ENCODE results near the gene RAB8B. TPM values are rescaled to one million over a fixed set of nuclear protein-coding genes. Genes with fewer than 3 reads are reported as not detected.

Gene RAB8B
- total RNA-seq, 1 experiment from 2014 or later, result 27.2 TPM

- Histone ChIP-seq H3K36me3 (replicated peaks; ENCODE audit: control insufficient read depth, insufficient read depth, low read length) (peaks cover 1% of the 10 kb centered on the region), H3K4me3 (ENCODE audit: insufficient read depth, low read depth, low read length) (no peak overlapping the region), H3K27me3 (ENCODE audit: control insufficient read depth, insufficient read depth, low read length) (no peaks in the 10 kb centered on the region)
- no peak for DNase-seq
These were observed 61.0 kb downstream of the RAB8B start for GRCh38 chr15:63250312-63250965.

- Histone ChIP-seq H3K36me3 (replicated peaks; ENCODE audit: control insufficient read depth, insufficient read depth, low read length) (no peaks in the 10 kb centered on the region; the same call in 1 of the 2 replicates), H3K27me3 (ENCODE audit: control insufficient read depth, insufficient read depth, low read length) (no peaks in the 10 kb centered on the region), H3K4me3 (ENCODE audit: insufficient read depth, low read depth, low read length) (no peak overlapping the region)
- DNase-seq, result no peak
These were observed 62.3 kb downstream of the RAB8B start for GRCh38 chr15:63251701-63252100.

- Histone ChIP-seq H3K27me3 (ENCODE audit: control insufficient read depth, insufficient read depth, low read length) (no peaks in the 10 kb centered on the region), H3K36me3 (replicated peaks; ENCODE audit: control insufficient read depth, insufficient read depth, low read length) (no peaks in the 10 kb centered on the region; the same call in 1 of the 2 replicates), H3K4me3 (ENCODE audit: insufficient read depth, low read depth, low read length) (no peak overlapping the region)
- DNase-seq, result no peak
These were observed 62.9 kb downstream of the RAB8B start for GRCh38 chr15:63252292-63252691.

GRCh38 chr15:63254991-63255390 lies 65.6 kb downstream of the RAB8B start:
- no peaks in the 10 kb centered on the region for H3K27me3 ChIP-seq (ENCODE audit: control insufficient read depth, insufficient read depth, low read length)
- H3K36me3 ChIP-seq (replicated peaks; ENCODE audit: control insufficient read depth, insufficient read depth, low read length), result no peaks in the 10 kb centered on the region; the same call in 1 of the 2 replicates
- DNase-seq, result no peak
- no peak overlapping the region for H3K4me3 ChIP-seq (ENCODE audit: insufficient read depth, low read depth, low read length)

GRCh38 chr15:63255489-63255990 lies 66.1 kb downstream of the RAB8B start:
- peak; percentile 53 for DNase-seq
- Histone ChIP-seq H3K27me3 (ENCODE audit: control insufficient read depth, insufficient read depth, low read length) (no peaks in the 10 kb centered on the region), H3K4me3 (ENCODE audit: insufficient read depth, low read depth, low read length) (no peak overlapping the region), H3K36me3 (replicated peaks; ENCODE audit: control insufficient read depth, insufficient read depth, low read length) (no peaks in the 10 kb centered on the region; the same call in 1 of the 2 replicates)

GRCh38 chr15:63256433-63257274 lies 67.2 kb downstream of the RAB8B start:
- H3K4me3 ChIP-seq (ENCODE audit: insufficient read depth, low read depth, low read length), result no peak overlapping the region
- no peaks in the 10 kb centered on the region for H3K27me3 ChIP-seq (ENCODE audit: control insufficient read depth, insufficient read depth, low read length)
- no peaks in the 10 kb centered on the region; the same call in 1 of the 2 replicates for H3K36me3 ChIP-seq (replicated peaks; ENCODE audit: control insufficient read depth, insufficient read depth, low read length)
- peak; percentile 61 for DNase-seq

- H3K36me3 ChIP-seq (replicated peaks; ENCODE audit: control insufficient read depth, insufficient read depth, low read length), result no peaks in the 10 kb centered on the region
- no peak for DNase-seq
- H3K4me3 ChIP-seq (ENCODE audit: insufficient read depth, low read depth, low read length), result no peak overlapping the region
- no peaks in the 10 kb centered on the region for H3K27me3 ChIP-seq (ENCODE audit: control insufficient read depth, insufficient read depth, low read length)
These were observed 69.3 kb downstream of the RAB8B start for GRCh38 chr15:63258658-63259057.

- H3K36me3 ChIP-seq (replicated peaks; ENCODE audit: control insufficient read depth, insufficient read depth, low read length), result no peaks in the 10 kb centered on the region
- no peak overlapping the region for H3K4me3 ChIP-seq (ENCODE audit: insufficient read depth, low read depth, low read length)
- no peak for DNase-seq
- no peaks in the 10 kb centered on the region for H3K27me3 ChIP-seq (ENCODE audit: control insufficient read depth, insufficient read depth, low read length)
These were observed 71.4 kb downstream of the RAB8B start for GRCh38 chr15:63260791-63261190.

- Histone ChIP-seq H3K36me3 (replicated peaks; ENCODE audit: control insufficient read depth, insufficient read depth, low read length) (no peaks in the 10 kb centered on the region), H3K4me3 (ENCODE audit: insufficient read depth, low read depth, low read length) (no peak overlapping the region), H3K27me3 (ENCODE audit: control insufficient read depth, insufficient read depth, low read length) (no peaks in the 10 kb centered on the region)
- no peak for DNase-seq
These were observed 71.9 kb downstream of the RAB8B start for GRCh38 chr15:63261311-63261710.

GRCh38 chr15:63263519-63263918 lies 74.1 kb downstream of the RAB8B start:
- peak; percentile 10 for DNase-seq
- Histone ChIP-seq H3K4me3 (ENCODE audit: insufficient read depth, low read depth, low read length) (no peak overlapping the region), H3K27me3 (ENCODE audit: control insufficient read depth, insufficient read depth, low read length) (no peaks in the 10 kb centered on the region), H3K36me3 (replicated peaks; ENCODE audit: control insufficient read depth, insufficient read depth, low read length) (no peaks in the 10 kb centered on the region)

- H3K27me3 ChIP-seq (ENCODE audit: control insufficient read depth, insufficient read depth, low read length), result no peaks in the 10 kb centered on the region
- no peak overlapping the region for H3K4me3 ChIP-seq (ENCODE audit: insufficient read depth, low read depth, low read length)
- no peak for DNase-seq
- H3K36me3 ChIP-seq (replicated peaks; ENCODE audit: control insufficient read depth, insufficient read depth, low read length), result no peaks in the 10 kb centered on the region
These were observed 75.4 kb downstream of the RAB8B start for GRCh38 chr15:63264688-63265293.

GRCh38 chr15:63274427-63274826 lies 85.0 kb downstream of the RAB8B start:
- no peaks in the 10 kb centered on the region for H3K36me3 ChIP-seq (replicated peaks; ENCODE audit: control insufficient read depth, insufficient read depth, low read length)
- H3K27me3 ChIP-seq (ENCODE audit: control insufficient read depth, insufficient read depth, low read length), result peaks cover 13% of the 10 kb centered on the region
- peak; percentile 63 for DNase-seq
- H3K4me3 ChIP-seq (ENCODE audit: insufficient read depth, low read depth, low read length), result no peak overlapping the region

GRCh38 chr15:63276342-63277037 lies 87.1 kb downstream of the RAB8B start:
- Histone ChIP-seq H3K4me3 (ENCODE audit: insufficient read depth, low read depth, low read length) (peak overlapping the region; percentile 61), H3K27me3 (ENCODE audit: control insufficient read depth, insufficient read depth, low read length) (peaks cover 13% of the 10 kb centered on the region), H3K36me3 (replicated peaks; ENCODE audit: control insufficient read depth, insufficient read depth, low read length) (no peaks in the 10 kb centered on the region)
- DNase-seq, result no peak
